WTC11 (cell line): ENCODE data around the gene HNRNPA0. TPM values are rescaled to one million over a fixed set of nuclear protein-coding genes. Genes with fewer than 3 reads are reported as not detected.

ENCODE experiments used
- ATAC-seq: fragments of 200-7000 bp; cut with Tn5 transposase; 2 replicates; pipeline ENCODE4 v1.10.0; 2021; ENCODE audit warnings: mild to moderate bottlenecking, moderate library complexity
- CTCF ChIA-PET: fragments of 300-600 bp; sonication (Branson Sonifier 250); formaldehyde crosslinking; loops from one replicate; lab custom pipeline; 2021; ENCODE audit warnings: antibody characterized with exemption; lab: Charles Lee
- POLR2A ChIA-PET: fragments of 350-600 bp; sonication (Branson Sonifier 250); formaldehyde crosslinking; loops from one replicate; lab custom pipeline; 2021; ENCODE audit warnings: antibody characterized with exemption; lab: Charles Lee
- DNase-seq: peaks from one replicate; pipeline ENCODE4 v3.0.0; 2021; ENCODE audit warnings: low spot score
- H3K27ac Mint-ChIP-seq: 2 replicates; pipeline ENCODE4 v1.8.0; 2021; ENCODE audit warnings: mixed read lengths
- H3K27me3 Mint-ChIP-seq: 2 replicates; pipeline ENCODE4 v1.8.0; 2021; ENCODE audit warnings: low read depth, mild to moderate bottlenecking, moderate library complexity, mixed read lengths
- H3K36me3 Mint-ChIP-seq: 2 replicates; pipeline ENCODE4 v1.8.0; 2021; ENCODE audit warnings: mixed read lengths
- H3K4me1 Mint-ChIP-seq: 2 replicates; pipeline ENCODE4 v1.8.0; 2022; ENCODE audit warnings: mixed read lengths
- H3K4me3 Mint-ChIP-seq: 2 replicates; pipeline ENCODE4 v1.8.0; 2021; ENCODE audit warnings: mild to moderate bottlenecking, moderate library complexity, mixed read lengths
- H3K9me3 Mint-ChIP-seq: 2 replicates; pipeline ENCODE4 v1.8.0; 2021; ENCODE audit warnings: mixed read lengths
- CBFB ChIP-seq: sonication (generic); formaldehyde crosslinking; IDR thresholded peaks from 2 replicates; pipeline ENCODE4 v1.8.1; 2022; ENCODE audit warnings: mild to moderate bottlenecking, low read depth, missing genetic modification reagents
- CREM ChIP-seq: sonication (generic); formaldehyde crosslinking; IDR thresholded peaks from 2 replicates; pipeline ENCODE4 v1.8.1; 2022; ENCODE audit warnings: mild to moderate bottlenecking, missing genetic modification reagents, moderate library complexity
- ETV6 ChIP-seq: sonication (generic); formaldehyde crosslinking; IDR thresholded peaks from 2 replicates; pipeline ENCODE4 v1.8.1; 2022; ENCODE audit warnings: mild to moderate bottlenecking, missing genetic modification reagents
- FOXJ3 ChIP-seq: sonication (generic); formaldehyde crosslinking; IDR thresholded peaks from 2 replicates; pipeline ENCODE4 v1.9.0; 2021; ENCODE audit warnings: missing genetic modification reagents, mild to moderate bottlenecking, borderline replicate concordance
- GRHL2 ChIP-seq: fragments of 250-450 bp; sonication (Bioruptor Pico); IDR thresholded peaks from 2 replicates; pipeline ENCODE4 v1.8.0; 2022; ENCODE audit warnings: mild to moderate bottlenecking, moderate library complexity; ENCODE audit not compliant: insufficient replicate concordance, severe bottlenecking
- GTF2I ChIP-seq: fragments of 250-450 bp; sonication (Bioruptor Pico); conservative IDR thresholded peaks from 2 replicates; pipeline ENCODE4 v1.4.0; 2021; ENCODE audit warnings: mild to moderate bottlenecking
- HMGA2 ChIP-seq: fragments of 250-450 bp; sonication (Bioruptor Pico); IDR thresholded peaks from 2 replicates; pipeline ENCODE4 v1.4.0; 2021; ENCODE audit warnings: mild to moderate bottlenecking, moderate library complexity
- KAT7 ChIP-seq: sonication (generic); formaldehyde crosslinking; IDR thresholded peaks from 2 replicates; pipeline ENCODE4 v1.8.1; 2023; ENCODE audit warnings: missing genetic modification reagents, mild to moderate bottlenecking, borderline replicate concordance
- MYBL2 ChIP-seq: sonication (generic); formaldehyde crosslinking; IDR thresholded peaks from 2 replicates; pipeline ENCODE4 v1.8.1; 2023; ENCODE audit warnings: mild to moderate bottlenecking, moderate library complexity, missing genetic modification reagents
- OVOL2 ChIP-seq: fragments of 250-450 bp; sonication (Bioruptor Pico); IDR thresholded peaks from 2 replicates; pipeline ENCODE4 v1.9.0; 2021; ENCODE audit warnings: mild to moderate bottlenecking, borderline replicate concordance
- TP53 ChIP-seq: sonication (generic); formaldehyde crosslinking; IDR thresholded peaks from 2 replicates; pipeline ENCODE4 v1.8.1; 2023; ENCODE audit warnings: mild to moderate bottlenecking, missing genetic modification reagents
- ZNF219 ChIP-seq: sonication (generic); formaldehyde crosslinking; IDR thresholded peaks from 2 replicates; pipeline ENCODE4 v1.8.0; 2023; ENCODE audit warnings: missing genetic modification reagents, mild to moderate bottlenecking, borderline replicate concordance
- ZNF423 ChIP-seq: fragments of 250-450 bp; sonication (Bioruptor Pico); IDR thresholded peaks from 2 replicates; pipeline ENCODE4 v2.1.2; 2022; ENCODE audit warnings: mild to moderate bottlenecking, moderate library complexity
- total RNA-seq: library from RNA; stranded (reverse); gene quantifications from 3 replicates; pipeline ENCODE4 v1.2.3, GENCODE V29; 2021
- TF ChIP-seq, protein P1 (sequence below): sonication (generic); formaldehyde crosslinking; IDR thresholded peaks from 2 replicates; pipeline ENCODE4 v1.8.1; 2023; ENCODE audit warnings: mild to moderate bottlenecking, missing genetic modification reagents, moderate library complexity
- TF ChIP-seq, protein P2 (sequence below): sonication (generic); formaldehyde crosslinking; IDR thresholded peaks from 2 replicates; pipeline ENCODE4 v1.8.1; 2022; ENCODE audit warnings: mild to moderate bottlenecking, missing genetic modification reagents, moderate library complexity, borderline replicate concordance
- TF ChIP-seq, protein P3 (sequence below): sonication (generic); formaldehyde crosslinking; IDR thresholded peaks from 2 replicates; pipeline ENCODE4 v1.8.1; 2022; ENCODE audit warnings: missing genetic modification reagents, borderline replicate concordance
- TF ChIP-seq, protein P4 (sequence below): fragments of 250-450 bp; sonication (Bioruptor Pico); IDR thresholded peaks from 2 replicates; pipeline ENCODE4 v1.8.0; 2021; ENCODE audit warnings: mild to moderate bottlenecking
- TF ChIP-seq, protein P5 (sequence below): sonication (generic); formaldehyde crosslinking; IDR thresholded peaks from 2 replicates; pipeline ENCODE4 v1.8.0; 2023; ENCODE audit warnings: mild to moderate bottlenecking, missing genetic modification reagents

Gene HNRNPA0
- total RNA-seq, 1 experiment from 2014 or later = 66.6 TPM

DNA sequence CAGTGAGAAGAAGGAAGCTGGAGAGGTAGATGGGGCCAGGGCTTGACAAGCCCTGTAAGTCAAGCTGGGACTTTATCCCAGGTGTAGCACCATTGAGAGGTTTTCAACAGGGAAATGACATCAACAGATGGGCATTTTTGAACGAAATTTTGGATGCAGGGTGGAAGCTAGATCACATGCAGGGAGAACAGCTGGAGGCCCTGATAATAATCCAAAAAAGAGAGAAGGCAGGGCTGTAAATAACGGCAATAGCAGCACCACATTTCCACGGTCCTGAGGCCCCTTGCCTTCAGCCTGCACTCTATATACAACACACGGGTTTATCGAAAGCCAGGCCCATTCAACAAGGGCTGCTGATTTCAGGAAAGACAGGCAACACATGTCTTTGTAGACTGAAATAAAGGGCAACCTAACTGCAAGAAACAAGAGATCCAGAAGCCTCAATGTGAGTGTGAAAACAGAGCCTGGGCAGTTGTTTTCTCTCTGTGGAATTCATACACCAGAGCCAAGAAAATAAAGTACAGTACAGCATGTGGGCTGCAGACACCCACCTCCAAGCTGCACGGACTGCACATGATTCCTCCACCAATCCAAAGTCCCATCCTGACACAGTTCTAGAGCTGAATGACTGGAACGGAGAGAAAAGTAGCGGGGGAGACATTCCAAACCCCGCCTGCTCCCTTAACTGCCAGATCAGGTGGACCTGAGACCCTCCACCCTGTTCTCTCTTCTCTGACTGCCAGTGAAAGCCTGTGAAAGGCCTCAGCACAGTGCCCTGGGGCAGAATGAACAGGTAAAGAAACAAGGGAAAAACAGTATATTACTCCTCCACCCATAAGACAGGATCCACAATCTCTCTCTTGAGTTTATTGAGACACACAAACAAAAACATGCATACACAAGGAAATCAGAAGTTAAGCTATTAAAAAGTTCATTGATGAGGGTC, 54.6 kb downstream of the HNRNPA0 start:
- Mint-ChIP-seq H3K9me3 (no peaks in the 10 kb centered on the region), H3K27ac (no peak overlapping the region; the same call in 1 of the 2 replicates), H3K36me3 (peaks cover 9% of the 10 kb centered on the region), H3K4me1 (peaks cover 11% of the 10 kb centered on the region), H3K4me3 (no peak overlapping the region), H3K27me3 (no peaks in the 10 kb centered on the region)
- ATAC-seq (no peak), DNase-seq (no peak)
- POLR2A ChIA-PET = no interaction called here
- TF ChIP-seq, protein P1, sequence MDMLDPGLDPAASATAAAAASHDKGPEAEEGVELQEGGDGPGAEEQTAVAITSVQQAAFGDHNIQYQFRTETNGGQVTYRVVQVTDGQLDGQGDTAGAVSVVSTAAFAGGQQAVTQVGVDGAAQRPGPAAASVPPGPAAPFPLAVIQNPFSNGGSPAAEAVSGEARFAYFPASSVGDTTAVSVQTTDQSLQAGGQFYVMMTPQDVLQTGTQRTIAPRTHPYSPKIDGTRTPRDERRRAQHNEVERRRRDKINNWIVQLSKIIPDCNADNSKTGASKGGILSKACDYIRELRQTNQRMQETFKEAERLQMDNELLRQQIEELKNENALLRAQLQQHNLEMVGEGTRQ = no peak
- TF ChIP-seq GTF2I = no peak
- no peak for TF ChIP-seq TP53 (CRISPR knock-in tag)
- TF ChIP-seq CBFB = no peak
- TF ChIP-seq, protein P2, sequence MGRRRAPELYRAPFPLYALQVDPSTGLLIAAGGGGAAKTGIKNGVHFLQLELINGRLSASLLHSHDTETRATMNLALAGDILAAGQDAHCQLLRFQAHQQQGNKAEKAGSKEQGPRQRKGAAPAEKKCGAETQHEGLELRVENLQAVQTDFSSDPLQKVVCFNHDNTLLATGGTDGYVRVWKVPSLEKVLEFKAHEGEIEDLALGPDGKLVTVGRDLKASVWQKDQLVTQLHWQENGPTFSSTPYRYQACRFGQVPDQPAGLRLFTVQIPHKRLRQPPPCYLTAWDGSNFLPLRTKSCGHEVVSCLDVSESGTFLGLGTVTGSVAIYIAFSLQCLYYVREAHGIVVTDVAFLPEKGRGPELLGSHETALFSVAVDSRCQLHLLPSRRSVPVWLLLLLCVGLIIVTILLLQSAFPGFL (CRISPR knock-in tag) = no peak
- TF ChIP-seq ETV6 (CRISPR knock-in tag) = no peak
- TF ChIP-seq, protein P3, sequence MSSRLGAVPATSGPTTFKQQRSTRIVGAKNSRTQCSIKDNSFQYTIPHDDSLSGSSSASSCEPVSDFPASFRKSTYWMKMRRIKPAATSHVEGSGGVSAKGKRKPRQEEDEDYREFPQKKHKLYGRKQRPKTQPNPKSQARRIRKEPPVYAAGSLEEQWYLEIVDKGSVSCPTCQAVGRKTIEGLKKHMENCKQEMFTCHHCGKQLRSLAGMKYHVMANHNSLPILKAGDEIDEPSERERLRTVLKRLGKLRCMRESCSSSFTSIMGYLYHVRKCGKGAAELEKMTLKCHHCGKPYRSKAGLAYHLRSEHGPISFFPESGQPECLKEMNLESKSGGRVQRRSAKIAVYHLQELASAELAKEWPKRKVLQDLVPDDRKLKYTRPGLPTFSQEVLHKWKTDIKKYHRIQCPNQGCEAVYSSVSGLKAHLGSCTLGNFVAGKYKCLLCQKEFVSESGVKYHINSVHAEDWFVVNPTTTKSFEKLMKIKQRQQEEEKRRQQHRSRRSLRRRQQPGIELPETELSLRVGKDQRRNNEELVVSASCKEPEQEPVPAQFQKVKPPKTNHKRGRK (CRISPR knock-in tag) = no peak
- no peak for TF ChIP-seq GRHL2 (CRISPR knock-in tag)
- TF ChIP-seq ZNF219 (CRISPR knock-in tag) = no peak
- TF ChIP-seq, protein P4, sequence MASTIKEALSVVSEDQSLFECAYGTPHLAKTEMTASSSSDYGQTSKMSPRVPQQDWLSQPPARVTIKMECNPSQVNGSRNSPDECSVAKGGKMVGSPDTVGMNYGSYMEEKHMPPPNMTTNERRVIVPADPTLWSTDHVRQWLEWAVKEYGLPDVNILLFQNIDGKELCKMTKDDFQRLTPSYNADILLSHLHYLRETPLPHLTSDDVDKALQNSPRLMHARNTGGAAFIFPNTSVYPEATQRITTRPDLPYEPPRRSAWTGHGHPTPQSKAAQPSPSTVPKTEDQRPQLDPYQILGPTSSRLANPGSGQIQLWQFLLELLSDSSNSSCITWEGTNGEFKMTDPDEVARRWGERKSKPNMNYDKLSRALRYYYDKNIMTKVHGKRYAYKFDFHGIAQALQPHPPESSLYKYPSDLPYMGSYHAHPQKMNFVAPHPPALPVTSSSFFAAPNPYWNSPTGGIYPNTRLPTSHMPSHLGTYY (CRISPR knock-in tag) = no peak
- TF ChIP-seq CREM (CRISPR knock-in tag) = no peak
- TF ChIP-seq OVOL2 = no peak
- CTCF ChIA-PET = no interaction called here

DNA sequence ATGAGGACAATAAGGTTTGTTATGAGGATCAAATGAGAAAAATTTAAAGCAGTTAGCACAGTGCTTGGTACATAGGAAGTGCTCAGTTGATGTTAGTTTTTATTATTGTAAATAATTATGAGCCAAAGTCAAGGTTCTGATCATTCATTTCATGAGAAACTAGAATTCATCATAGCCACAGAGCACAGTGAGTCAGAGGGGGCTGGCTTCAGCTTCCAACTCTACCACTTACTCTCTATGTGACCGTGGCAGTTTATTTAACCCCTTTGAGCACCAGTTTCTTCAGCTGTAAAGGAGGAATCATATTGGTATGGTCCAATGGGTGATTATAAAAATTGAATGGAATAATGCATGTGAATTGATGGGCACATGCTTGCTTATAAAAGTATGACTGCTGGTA, 57.7 kb downstream of the HNRNPA0 start:
- no peaks in the 10 kb centered on the region for H3K9me3 Mint-ChIP-seq
- peaks cover 20% of the 10 kb centered on the region for H3K36me3 Mint-ChIP-seq
- DNase-seq = no peak
- ChIA-PET CTCF (interaction anchor here (0.6 to 1.5 kb wide), 3 partner anchors 46 to 67 kb away, joined by 3 to 6 read pairs (median 4); no protein-coding TSS in a partner anchor), POLR2A (no interaction called here)
- peaks cover 11% of the 10 kb centered on the region for H3K4me1 Mint-ChIP-seq
- H3K27me3 Mint-ChIP-seq = no peaks in the 10 kb centered on the region
- H3K4me3 Mint-ChIP-seq = no peak overlapping the region
- no peak overlapping the region for H3K27ac Mint-ChIP-seq
- TF ChIP-seq HMGA2 (CRISPR knock-in tag) (no peak), MYBL2 (no peak), KAT7 (CRISPR knock-in tag) (no peak), FOXJ3 (CRISPR knock-in tag) (no peak), ZNF423 (no peak)
- TF ChIP-seq, protein P5, sequence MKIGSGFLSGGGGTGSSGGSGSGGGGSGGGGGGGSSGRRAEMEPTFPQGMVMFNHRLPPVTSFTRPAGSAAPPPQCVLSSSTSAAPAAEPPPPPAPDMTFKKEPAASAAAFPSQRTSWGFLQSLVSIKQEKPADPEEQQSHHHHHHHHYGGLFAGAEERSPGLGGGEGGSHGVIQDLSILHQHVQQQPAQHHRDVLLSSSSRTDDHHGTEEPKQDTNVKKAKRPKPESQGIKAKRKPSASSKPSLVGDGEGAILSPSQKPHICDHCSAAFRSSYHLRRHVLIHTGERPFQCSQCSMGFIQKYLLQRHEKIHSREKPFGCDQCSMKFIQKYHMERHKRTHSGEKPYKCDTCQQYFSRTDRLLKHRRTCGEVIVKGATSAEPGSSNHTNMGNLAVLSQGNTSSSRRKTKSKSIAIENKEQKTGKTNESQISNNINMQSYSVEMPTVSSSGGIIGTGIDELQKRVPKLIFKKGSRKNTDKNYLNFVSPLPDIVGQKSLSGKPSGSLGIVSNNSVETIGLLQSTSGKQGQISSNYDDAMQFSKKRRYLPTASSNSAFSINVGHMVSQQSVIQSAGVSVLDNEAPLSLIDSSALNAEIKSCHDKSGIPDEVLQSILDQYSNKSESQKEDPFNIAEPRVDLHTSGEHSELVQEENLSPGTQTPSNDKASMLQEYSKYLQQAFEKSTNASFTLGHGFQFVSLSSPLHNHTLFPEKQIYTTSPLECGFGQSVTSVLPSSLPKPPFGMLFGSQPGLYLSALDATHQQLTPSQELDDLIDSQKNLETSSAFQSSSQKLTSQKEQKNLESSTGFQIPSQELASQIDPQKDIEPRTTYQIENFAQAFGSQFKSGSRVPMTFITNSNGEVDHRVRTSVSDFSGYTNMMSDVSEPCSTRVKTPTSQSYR (CRISPR knock-in tag) = no peak
- ATAC-seq = no peak
